ENCODE measurements around the gene ZNF708. TPM values are rescaled to one million over a fixed set of nuclear protein-coding genes. Genes with fewer than 3 reads are reported as not detected.

ZNF708 gene
- total RNA-seq, 1 experiment from 2014 or later = 10.0 TPM

DNA sequence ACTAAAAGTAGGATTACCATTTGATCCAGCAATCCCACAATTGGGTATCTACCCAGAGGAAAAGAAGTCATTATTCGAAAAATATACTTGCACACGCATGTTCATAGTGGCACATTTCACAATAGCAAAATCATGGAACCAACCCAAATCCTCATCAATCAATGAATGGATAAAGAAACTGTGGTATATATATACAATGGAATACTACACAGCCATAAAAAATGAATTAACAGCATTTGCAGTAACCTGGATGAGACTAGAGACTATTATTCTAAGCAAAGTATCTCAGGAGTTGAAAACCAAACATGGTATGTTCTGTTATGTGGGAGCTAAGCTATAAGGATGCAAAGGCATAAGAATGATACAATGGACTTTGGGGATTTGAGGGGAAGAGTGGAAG, 3.0 kb downstream of the ZNF708 start:
- H3K4me1 ChIP-seq = no peaks in the 10 kb centered on the region
- no TSS peak for BruUV-seq (replicated peaks)
- DNase-seq = no peak
- Mint-ChIP-seq H3K4me3 (ENCODE audit: unreplicated experiment) (peak overlapping the region; percentile 37), H3K27me3 (ENCODE audit: insufficient read depth, unreplicated experiment) (no peaks in the 10 kb centered on the region), H3K36me3 (ENCODE audit: insufficient read depth, unreplicated experiment) (peaks cover 27% of the 10 kb centered on the region), H3K4me1 (ENCODE audit: low read depth, unreplicated experiment) (no peaks in the 10 kb centered on the region), H3K9me3 (ENCODE audit: unreplicated experiment) (no peaks in the 10 kb centered on the region), H3K27ac (ENCODE audit: unreplicated experiment) (no peak overlapping the region)
- peaks cover 13% of the 10 kb centered on the region; the same call in 1 of the 2 replicates for H3K9me3 ChIP-seq
- ChIA-PET POLR2A (no interaction called here), CTCF (no interaction called here)
- TF ChIP-seq, protein P1, sequence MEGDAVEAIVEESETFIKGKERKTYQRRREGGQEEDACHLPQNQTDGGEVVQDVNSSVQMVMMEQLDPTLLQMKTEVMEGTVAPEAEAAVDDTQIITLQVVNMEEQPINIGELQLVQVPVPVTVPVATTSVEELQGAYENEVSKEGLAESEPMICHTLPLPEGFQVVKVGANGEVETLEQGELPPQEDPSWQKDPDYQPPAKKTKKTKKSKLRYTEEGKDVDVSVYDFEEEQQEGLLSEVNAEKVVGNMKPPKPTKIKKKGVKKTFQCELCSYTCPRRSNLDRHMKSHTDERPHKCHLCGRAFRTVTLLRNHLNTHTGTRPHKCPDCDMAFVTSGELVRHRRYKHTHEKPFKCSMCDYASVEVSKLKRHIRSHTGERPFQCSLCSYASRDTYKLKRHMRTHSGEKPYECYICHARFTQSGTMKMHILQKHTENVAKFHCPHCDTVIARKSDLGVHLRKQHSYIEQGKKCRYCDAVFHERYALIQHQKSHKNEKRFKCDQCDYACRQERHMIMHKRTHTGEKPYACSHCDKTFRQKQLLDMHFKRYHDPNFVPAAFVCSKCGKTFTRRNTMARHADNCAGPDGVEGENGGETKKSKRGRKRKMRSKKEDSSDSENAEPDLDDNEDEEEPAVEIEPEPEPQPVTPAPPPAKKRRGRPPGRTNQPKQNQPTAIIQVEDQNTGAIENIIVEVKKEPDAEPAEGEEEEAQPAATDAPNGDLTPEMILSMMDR (IDR thresholded peaks at IDR 0.05; ENCODE audit: insufficient read depth in 1 of 2, low read depth in 1 of 2, low read length in 1 of 2, severe bottlenecking in 1 of 2, unreplicated experiment in 1 of 2) = no peak
- no peaks in the 10 kb centered on the region for H3K36me3 ChIP-seq (ENCODE audit: control insufficient read depth, insufficient read depth, low read length)
- no peak overlapping the region for H3K4me3 ChIP-seq (ENCODE audit: low read depth, low read length)
- no peaks in the 10 kb centered on the region for H3K27me3 ChIP-seq (replicated peaks; ENCODE audit: control insufficient read depth, insufficient read depth, low read length)
- intact Hi-C loops (cut with micrococcal nuclease; ENCODE audit: unreplicated experiment) = no loop called here

DNA sequence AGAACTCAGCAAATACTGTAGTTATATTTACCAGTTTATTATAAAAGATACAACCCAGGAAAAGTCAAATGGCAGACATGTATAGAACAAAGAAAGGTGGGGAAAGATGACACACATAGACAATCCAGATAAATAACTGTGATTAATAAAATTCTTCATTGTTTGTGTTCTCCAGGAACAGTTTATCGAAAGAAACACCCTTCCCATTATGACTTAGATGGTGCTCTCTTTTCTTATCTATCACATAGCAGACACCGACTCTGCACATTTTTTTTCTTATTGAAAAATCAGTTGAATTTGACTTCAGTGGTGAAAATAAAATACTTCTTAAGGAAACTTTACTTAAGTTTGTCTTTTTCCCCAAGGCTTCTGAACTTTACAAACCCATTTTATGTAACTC, 6.2 kb downstream of the ZNF708 start:
- H3K4me3 ChIP-seq (ENCODE audit: low read depth, low read length) = no peak overlapping the region
- Mint-ChIP-seq H3K9me3 (ENCODE audit: unreplicated experiment) (no peaks in the 10 kb centered on the region), H3K4me1 (ENCODE audit: low read depth, unreplicated experiment) (no peaks in the 10 kb centered on the region), H3K27me3 (ENCODE audit: insufficient read depth, unreplicated experiment) (no peaks in the 10 kb centered on the region), H3K27ac (ENCODE audit: unreplicated experiment) (no peak overlapping the region), H3K36me3 (ENCODE audit: insufficient read depth, unreplicated experiment) (peaks cover 18% of the 10 kb centered on the region), H3K4me3 (ENCODE audit: unreplicated experiment) (no peak overlapping the region)
- no peaks in the 10 kb centered on the region for H3K36me3 ChIP-seq (ENCODE audit: control insufficient read depth, insufficient read depth, low read length)
- no TSS peak for BruUV-seq (replicated peaks)
- ChIA-PET CTCF (no interaction called here), POLR2A (no interaction called here)
- H3K27me3 ChIP-seq (replicated peaks; ENCODE audit: control insufficient read depth, insufficient read depth, low read length) = no peaks in the 10 kb centered on the region
- peaks cover 10% of the 10 kb centered on the region; the same call in 1 of the 2 replicates for H3K9me3 ChIP-seq
- DNase-seq = no peak
- no peaks in the 10 kb centered on the region for H3K4me1 ChIP-seq
- intact Hi-C loops (cut with micrococcal nuclease; ENCODE audit: unreplicated experiment) = no loop called here
- TF ChIP-seq, protein P1 (IDR thresholded peaks at IDR 0.05; ENCODE audit: insufficient read depth in 1 of 2, low read depth in 1 of 2, low read length in 1 of 2, severe bottlenecking in 1 of 2, unreplicated experiment in 1 of 2) = no peak

DNA sequence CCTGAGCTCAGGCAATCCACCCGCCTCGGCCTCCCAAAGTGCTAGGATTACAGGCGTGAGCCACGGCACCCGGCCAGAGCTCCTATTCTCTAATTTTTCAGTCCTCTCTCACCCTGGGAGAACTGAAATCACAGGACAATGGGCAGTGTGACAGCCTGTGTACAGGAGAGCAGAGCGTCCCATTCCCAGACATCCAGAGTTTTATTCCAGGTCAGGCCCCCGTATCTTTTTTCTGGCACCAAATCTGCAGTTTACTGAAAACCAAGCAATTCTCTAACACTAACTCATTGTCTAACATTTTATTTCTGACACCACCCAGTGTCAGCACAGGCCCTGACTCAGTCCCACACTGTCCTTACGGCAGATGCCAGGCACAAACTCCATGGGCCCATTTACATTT, 6.7 kb downstream of the ZNF708 start:
- Mint-ChIP-seq H3K4me3 (ENCODE audit: unreplicated experiment) (no peak overlapping the region), H3K36me3 (ENCODE audit: insufficient read depth, unreplicated experiment) (peaks cover 13% of the 10 kb centered on the region), H3K4me1 (ENCODE audit: low read depth, unreplicated experiment) (no peaks in the 10 kb centered on the region), H3K27me3 (ENCODE audit: insufficient read depth, unreplicated experiment) (no peaks in the 10 kb centered on the region), H3K9me3 (ENCODE audit: unreplicated experiment) (no peaks in the 10 kb centered on the region), H3K27ac (ENCODE audit: unreplicated experiment) (no peak overlapping the region)
- Histone ChIP-seq H3K27me3 (replicated peaks; ENCODE audit: control insufficient read depth, insufficient read depth, low read length) (no peaks in the 10 kb centered on the region), H3K4me1 (no peaks in the 10 kb centered on the region), H3K36me3 (ENCODE audit: control insufficient read depth, insufficient read depth, low read length) (no peaks in the 10 kb centered on the region), H3K9me3 (peaks cover 10% of the 10 kb centered on the region; the same call in 1 of the 2 replicates), H3K4me3 (ENCODE audit: low read depth, low read length) (no peak overlapping the region)
- TF ChIP-seq, protein P1 (IDR thresholded peaks at IDR 0.05; ENCODE audit: insufficient read depth in 1 of 2, low read depth in 1 of 2, low read length in 1 of 2, severe bottlenecking in 1 of 2, unreplicated experiment in 1 of 2) = no peak
- intact Hi-C loops (cut with micrococcal nuclease; ENCODE audit: unreplicated experiment) = no loop called here
- CTCF ChIA-PET = no interaction called here
- POLR2A ChIA-PET = no interaction called here
- no TSS peak for BruUV-seq (replicated peaks)
- DNase-seq = no peak
